ENCODE measurements around the gene CNOT4. TPM values are rescaled to one million over a fixed set of nuclear protein-coding genes. Genes with fewer than 3 reads are reported as not detected.

CNOT4 gene
- total RNA-seq, 4 donors from 2014 or later, result 25.6 to 36.8 (median 29.3) TPM

GRCh38 chr7:135553346-135553745 lies 43.4 kb upstream of the CNOT4 start:
- Histone ChIP-seq H3K27ac (no peak overlapping the region), H3K4me1 (peaks cover 0 to 5% of the 10 kb centered on the region in 2 donors), H3K4me3 (replicated peaks in 1 of 3) (no peak overlapping the region), H3K9me3 (no peaks in the 10 kb centered on the region), H3K27me3 (no peaks in the 10 kb centered on the region), H3K36me3 (no peaks in the 10 kb centered on the region)
- TF ChIP-seq CTCF (IDR thresholded peaks at IDR 0.05), result no peak
- no peak for TF ChIP-seq POLR2A (IDR thresholded peaks at IDR 0.05)
- 85 to 95% methylated on average over 3 of the region's 3 CpGs for WGBS, 2 donors
- no peak for DNase-seq
- intact Hi-C loops (cut with DNase I), result loop anchor here (5.0 kb wide), 1 partner anchor 41 kb away; the partner anchor contains the start of gene CNOT4

GRCh38 chr7:135552148-135552547 lies 42.2 kb upstream of the CNOT4 start:
- H3K27me3 ChIP-seq, result no peaks in the 10 kb centered on the region
- TF ChIP-seq CTCF (IDR thresholded peaks at IDR 0.05), result no peak
- TF ChIP-seq POLR2A (IDR thresholded peaks at IDR 0.05), result no peak
- intact Hi-C loops (cut with DNase I), result loop anchor here (5.0 kb wide), 1 partner anchor 40 kb away; the partner anchor contains the start of gene CNOT4
- no peak overlapping the region for H3K4me3 ChIP-seq (replicated peaks in 1 of 3)
- no peak overlapping the region for H3K27ac ChIP-seq
- H3K9me3 ChIP-seq, result no peaks in the 10 kb centered on the region
- WGBS, 2 donors, result 32 to 70% methylated on average over 3 of the region's 3 CpGs
- no peak for DNase-seq
- H3K36me3 ChIP-seq, result no peaks in the 10 kb centered on the region
- peaks cover 0 to 5% of the 10 kb centered on the region in 2 donors for H3K4me1 ChIP-seq

- Histone ChIP-seq H3K27me3 (no peaks in the 10 kb centered on the region), H3K27ac (no peak overlapping the region), H3K4me1 (no peaks in the 10 kb centered on the region), H3K36me3 (no peaks in the 10 kb centered on the region), H3K9me3 (no peaks in the 10 kb centered on the region), H3K4me3 (replicated peaks in 1 of 3) (no peak overlapping the region)
- TF ChIP-seq POLR2A (IDR thresholded peaks at IDR 0.05) (no peak), CTCF (IDR thresholded peaks at IDR 0.05) (no peak)
- DNase-seq, result peak; percentile 56 to 80
- intact Hi-C loops (cut with DNase I), result loop anchor here (5.0 kb wide), 1 partner anchor 38 kb away; the partner anchor contains the start of gene CNOT4
- 21 to 24% methylated on average over 7 of the region's 7 CpGs for WGBS, 2 donors
Measured at GRCh38 chr7:135550196-135550595, 40.3 kb upstream of the CNOT4 start.

- no peak for DNase-seq
- intact Hi-C loops (cut with DNase I), result no loop called here
- Histone ChIP-seq H3K4me1 (no peaks in the 10 kb centered on the region), H3K9me3 (no peaks in the 10 kb centered on the region), H3K36me3 (no peaks in the 10 kb centered on the region), H3K27me3 (no peaks in the 10 kb centered on the region), H3K4me3 (replicated peaks in 1 of 3) (no peak overlapping the region), H3K27ac (no peak overlapping the region)
- WGBS, 2 donors, result 93 to 94% methylated on average over 6 of the region's 6 CpGs
- no peak for TF ChIP-seq POLR2A (IDR thresholded peaks at IDR 0.05)
- no peak for TF ChIP-seq CTCF (IDR thresholded peaks at IDR 0.05)
Measured at GRCh38 chr7:135541029-135541428, 31.1 kb upstream of the CNOT4 start.

DNA sequence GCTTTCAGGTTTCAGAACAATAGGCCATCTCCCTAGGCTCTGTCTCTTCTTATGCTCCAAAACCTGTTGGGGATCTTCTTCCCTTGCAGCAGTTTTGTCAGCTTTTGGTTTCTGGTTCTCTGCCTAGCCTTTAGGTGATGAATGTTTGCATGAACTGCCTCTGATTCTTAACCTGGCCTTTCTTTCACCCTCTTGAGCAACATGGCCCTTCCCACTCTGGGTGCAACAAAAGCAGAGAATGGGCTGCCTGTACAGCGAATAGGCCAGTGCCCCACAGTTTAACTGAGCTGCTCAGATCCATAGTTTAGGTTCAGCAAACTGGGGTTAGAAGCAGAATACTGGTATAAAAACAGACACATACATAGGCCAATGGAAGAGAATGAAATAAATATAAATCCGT lies 29.7 kb upstream of the CNOT4 start:
- no peak for DNase-seq

More for the DNA sequence above, 29.7 kb upstream of the CNOT4 start:
- H3K27ac ChIP-seq, result no peak overlapping the region
- WGBS, 2 donors, result 91 to 96% methylated on average over 2 of the region's 2 CpGs
- intact Hi-C loops (cut with DNase I), result no loop called here
- no peaks in the 10 kb centered on the region for H3K27me3 ChIP-seq
- H3K4me1 ChIP-seq, result no peaks in the 10 kb centered on the region
- H3K36me3 ChIP-seq, result no peaks in the 10 kb centered on the region
- no peak for TF ChIP-seq CTCF (IDR thresholded peaks at IDR 0.05)
- no peak for TF ChIP-seq POLR2A (IDR thresholded peaks at IDR 0.05)
- H3K9me3 ChIP-seq, result no peaks in the 10 kb centered on the region
- no peak overlapping the region for H3K4me3 ChIP-seq (replicated peaks in 1 of 3)
